Sigmoid colon (tissue), 4 donors: ENCODE data around the gene LRRC28.

ENCODE experiments used
- CTCF ChIP-seq, 4 experiments: fragments of 450-650 bp in 3 of 4; fragments of 200-600 bp in 1 of 4; IDR thresholded peaks; one replicate each; pipeline ENCODE4 v1.5.1; 2016 to 2019; ENCODE audit warnings: antibody characterized with exemption in 4 of 4, mild to moderate bottlenecking in 3 of 4, moderate library complexity in 2 of 4
- POLR2AphosphoS5 ChIP-seq, 4 donors: sonication (generic); formaldehyde crosslinking; IDR thresholded peaks; one replicate each; pipeline ENCODE4 v1.6.1; 2017; ENCODE audit warnings: antibody characterized with exemption in 4 of 4

- TF ChIP-seq POLR2AphosphoS5 (IDR thresholded peaks at IDR 0.05) (no peak), CTCF (IDR thresholded peaks at IDR 0.05) (no peak)
Observed at GRCh38 chr15:99331381-99331780, 80.1 kb downstream of the LRRC28 start.
